ENCODE data around the gene FBXL4.

The FBXL4 gene

GRCh38 chr6:98880486-98880885, 67.3 kb downstream of the FBXL4 start:
- DNase-seq (ENCODE audit: low read depth): no peak

- no peak for DNase-seq (ENCODE audit: low read depth)
These were observed 70.5 kb downstream of the FBXL4 start for GRCh38 chr6:98877250-98877649.

DNA sequence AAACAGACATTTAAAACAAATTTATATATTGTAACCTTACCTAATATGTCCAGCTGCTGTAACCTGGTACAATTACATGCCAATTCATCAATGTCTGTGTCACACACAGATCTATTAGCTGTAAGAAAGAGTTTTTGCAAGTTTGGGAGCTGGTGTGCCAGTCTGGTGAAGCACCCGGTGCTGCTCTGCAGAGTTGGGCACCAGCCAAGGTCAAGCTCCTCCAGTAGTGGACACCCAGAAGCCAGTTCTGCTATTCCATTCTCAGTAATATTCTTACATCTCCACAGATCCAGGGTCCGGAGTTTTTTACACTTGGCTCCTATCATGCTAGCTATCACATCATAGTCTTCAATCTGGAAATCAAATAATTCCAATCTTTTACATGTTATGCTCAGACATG, 72.4 kb downstream of the FBXL4 start:
- no peak for DNase-seq (ENCODE audit: low read depth)

GRCh38 chr6:98871821-98872220, 75.9 kb downstream of the FBXL4 start:
- DNase-seq (ENCODE audit: low read depth): no peak

DNA sequence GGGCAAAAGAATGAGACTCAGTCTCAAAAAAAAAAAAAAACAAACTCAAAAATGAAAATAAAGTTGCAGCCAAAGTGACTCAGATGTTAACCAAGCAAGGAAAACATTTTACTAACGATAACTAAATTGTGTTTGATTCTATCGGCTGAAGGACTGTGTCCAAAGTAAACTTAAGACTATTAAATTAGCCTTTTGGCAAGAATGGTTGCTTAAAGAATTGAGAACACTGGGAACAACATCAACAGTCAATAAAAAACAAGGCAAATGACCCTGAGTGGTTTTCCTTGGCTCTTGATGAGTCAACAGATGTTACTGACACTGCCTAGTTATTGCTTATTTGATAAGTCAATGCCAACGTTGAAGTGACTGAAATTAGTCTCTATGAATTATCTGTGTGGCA, 76.7 kb downstream of the FBXL4 start:
- peak; percentile 37 for DNase-seq (ENCODE audit: low read depth)

DNA sequence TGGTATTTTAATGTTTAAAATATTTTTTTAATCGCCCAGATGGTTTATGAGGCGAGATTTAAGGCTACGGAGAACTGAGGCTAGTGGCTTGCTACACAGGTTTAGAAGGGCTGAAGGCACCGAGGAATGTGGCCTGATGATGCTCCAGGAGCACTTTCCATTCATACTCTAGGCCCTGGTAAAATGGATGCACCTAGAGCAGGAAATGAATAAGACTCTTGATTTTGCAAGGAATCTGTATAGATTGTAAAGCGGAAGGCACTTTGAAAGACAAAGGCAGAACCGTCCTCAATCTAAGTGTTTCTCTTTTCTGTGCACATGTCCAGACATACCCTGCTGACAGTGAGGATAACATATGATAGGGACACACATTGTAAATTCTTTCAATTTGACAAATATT, 83.2 kb downstream of the FBXL4 start:
- DNase-seq (ENCODE audit: low read depth): no peak

GRCh38 chr6:98848539-98849242, 99.1 kb downstream of the FBXL4 start:
- no peak for DNase-seq (ENCODE audit: low read depth)

DNA sequence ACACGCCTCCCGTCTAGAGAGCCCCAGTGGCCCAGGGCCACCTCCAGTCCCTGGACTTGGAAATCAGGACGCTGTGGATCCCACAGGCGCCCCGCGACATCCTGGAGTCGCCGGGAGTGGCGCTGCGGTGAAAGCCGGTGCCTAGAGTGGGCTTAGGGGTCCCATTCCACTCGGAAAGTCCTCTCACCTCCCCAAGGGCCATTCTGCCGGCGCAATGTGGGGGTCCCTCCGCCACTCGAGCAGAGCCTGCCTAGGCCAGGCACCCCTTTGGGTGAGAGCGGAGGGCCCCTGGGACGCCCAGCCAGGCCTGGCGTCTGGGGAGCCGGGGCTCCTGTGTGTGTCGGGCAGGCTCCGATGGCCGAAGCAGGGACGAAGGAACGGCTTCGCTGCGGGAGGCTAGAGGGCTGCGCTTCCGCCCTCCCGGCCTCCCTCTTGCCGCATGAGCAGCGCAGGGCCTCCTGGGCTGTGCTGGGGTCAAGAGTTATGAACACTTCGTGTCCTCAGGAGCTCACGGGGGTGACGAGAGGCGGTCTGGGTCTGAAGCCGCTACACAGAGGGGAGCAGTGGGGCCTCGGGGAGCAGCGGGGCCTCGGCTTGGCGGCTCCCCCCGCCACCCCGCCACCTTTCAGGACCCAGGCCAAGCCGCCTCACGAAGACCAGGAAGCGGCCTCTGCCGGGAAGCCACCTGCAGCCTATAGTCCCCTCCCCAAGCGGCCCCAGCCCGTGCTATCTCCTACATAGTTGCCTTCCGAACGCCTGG, 99.8 kb downstream of the FBXL4 start:
- no peak for DNase-seq (ENCODE audit: low read depth)

GRCh38 chr6:98847416-98847778, 100.3 kb downstream of the FBXL4 start:
- no peak for DNase-seq (ENCODE audit: low read depth)

- no peak for DNase-seq (ENCODE audit: low read depth)
These were observed 101.7 kb downstream of the FBXL4 start for GRCh38 chr6:98846021-98846380.

- peak; percentile 68 for DNase-seq (ENCODE audit: low read depth)
These were observed 102.3 kb downstream of the FBXL4 start for GRCh38 chr6:98845211-98846020.

- no peak for DNase-seq (ENCODE audit: low read depth)
These were observed 103.2 kb downstream of the FBXL4 start for GRCh38 chr6:98844244-98845210.

DNA sequence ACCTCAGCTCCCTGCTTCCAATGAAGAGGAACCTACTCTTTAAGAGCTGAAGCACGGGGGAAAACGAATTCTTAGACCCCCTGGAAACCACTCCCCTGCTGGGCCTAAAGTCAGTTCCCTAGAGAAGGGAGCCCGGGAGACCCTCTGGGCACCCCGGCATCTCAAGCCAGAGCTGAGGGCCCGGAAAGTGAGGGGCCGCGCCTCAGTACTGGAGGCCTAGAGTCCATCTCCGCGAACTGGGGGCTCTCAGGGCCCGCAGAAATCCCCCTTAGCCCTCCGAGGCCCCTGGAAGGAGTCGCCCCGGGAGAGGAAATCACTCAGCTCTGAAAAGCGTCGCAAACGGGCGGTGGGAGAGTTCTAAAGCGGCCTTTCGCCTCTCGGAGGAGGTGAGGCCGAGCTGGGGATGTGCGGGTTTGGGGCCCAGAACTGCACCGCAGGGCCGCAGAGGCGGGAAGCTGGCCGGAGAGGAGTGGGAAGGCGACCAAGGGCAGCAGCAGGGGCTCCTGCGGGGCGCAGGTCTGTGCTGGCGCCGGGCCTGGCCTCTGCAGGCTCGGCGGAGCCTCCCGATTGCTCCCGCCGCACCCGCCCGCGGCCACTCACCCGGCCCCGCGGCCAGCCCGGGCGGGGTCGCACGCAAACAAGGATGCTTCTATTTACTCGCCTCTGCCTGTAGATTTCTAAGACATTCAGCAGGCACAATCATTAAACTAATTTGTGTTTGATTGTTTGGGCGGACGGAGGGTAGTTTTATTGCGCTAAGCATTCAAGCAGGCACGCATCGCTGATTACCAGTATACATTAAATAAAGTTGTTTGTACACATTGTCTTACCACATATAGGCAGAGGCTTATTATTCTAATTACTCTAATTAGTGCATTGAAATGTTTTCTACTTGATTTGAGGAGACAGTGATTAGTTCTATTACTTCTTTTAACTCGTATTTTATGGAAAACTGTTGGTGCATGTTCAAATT, 104.2 kb downstream of the FBXL4 start:
- DNase-seq (ENCODE audit: low read depth): no peak

DNA sequence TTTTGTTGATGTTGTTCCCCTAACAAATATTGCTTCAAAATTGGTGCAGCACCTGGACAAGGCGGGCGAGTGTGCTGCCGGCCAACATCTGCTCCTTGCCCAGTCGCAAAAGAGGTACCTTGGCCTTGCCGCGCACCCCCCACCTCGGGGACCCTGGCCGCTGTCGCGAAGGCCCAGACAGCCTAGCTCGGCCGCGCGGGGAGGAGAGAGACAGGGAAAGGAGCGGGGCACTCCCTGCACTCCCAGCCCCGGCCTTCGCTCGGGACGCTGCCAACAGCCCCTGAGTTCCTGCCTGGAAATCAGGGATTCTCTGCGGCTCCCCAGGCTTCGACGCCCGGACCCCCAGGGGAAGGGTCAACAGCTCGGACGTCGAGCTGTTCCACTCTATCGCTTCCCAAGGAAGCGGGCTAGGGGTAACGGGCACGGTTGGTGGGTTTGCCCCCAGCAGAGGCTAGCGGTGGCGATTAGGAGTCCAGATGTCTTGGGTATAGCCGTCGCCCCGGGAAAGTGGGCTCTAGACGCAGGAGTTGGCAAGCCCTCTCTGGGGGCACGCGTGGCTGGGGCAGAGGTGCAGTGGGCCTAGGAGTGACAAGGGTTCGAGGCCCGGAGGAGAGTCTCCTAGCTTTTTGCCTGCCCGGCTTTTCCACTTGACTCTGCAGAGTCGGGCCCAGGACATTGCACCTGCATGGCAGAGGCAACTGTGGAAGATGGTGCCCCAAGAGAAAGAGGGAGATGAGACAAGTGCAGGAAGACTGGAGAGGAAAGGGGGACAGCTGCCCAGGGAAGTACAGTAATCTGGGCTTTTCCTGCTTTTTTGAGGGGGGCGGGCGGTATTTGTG, 105.2 kb downstream of the FBXL4 start:
- DNase-seq (ENCODE audit: low read depth): no peak

DNA sequence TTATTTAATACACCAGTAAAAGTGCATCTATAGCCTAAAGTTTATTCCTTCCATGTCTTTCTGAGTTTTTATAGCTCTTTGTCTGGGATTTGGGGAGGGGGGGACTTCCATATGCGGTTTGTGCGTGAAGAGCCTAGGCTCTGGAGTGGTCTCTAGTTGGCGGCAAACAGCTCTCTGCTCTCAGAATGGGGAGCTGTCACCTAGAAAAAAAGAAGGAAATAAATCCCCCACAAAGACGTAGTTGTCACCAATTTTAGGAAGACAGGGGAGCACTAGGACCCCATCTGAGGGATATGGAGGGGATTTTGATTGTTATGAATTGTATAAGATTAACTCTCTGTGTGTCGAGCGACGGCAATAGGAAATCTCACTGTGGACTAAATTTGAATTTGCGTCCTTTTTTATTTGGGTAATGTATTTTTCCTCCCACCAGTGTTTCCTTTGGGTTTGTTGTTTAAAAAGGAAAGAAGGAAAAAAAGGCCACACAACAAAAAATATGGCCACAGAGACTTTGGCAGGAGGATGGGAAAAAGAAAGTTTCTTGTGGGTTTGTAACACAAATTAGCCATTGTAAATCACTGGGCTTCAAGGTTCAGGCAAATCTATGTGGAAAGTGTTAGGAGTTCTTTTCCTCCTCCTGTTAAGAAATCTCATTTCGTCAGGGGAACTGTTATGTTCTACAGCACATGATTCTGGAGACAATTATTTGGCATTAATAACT, 106.0 kb downstream of the FBXL4 start:
- DNase-seq (ENCODE audit: low read depth): no peak

DNA sequence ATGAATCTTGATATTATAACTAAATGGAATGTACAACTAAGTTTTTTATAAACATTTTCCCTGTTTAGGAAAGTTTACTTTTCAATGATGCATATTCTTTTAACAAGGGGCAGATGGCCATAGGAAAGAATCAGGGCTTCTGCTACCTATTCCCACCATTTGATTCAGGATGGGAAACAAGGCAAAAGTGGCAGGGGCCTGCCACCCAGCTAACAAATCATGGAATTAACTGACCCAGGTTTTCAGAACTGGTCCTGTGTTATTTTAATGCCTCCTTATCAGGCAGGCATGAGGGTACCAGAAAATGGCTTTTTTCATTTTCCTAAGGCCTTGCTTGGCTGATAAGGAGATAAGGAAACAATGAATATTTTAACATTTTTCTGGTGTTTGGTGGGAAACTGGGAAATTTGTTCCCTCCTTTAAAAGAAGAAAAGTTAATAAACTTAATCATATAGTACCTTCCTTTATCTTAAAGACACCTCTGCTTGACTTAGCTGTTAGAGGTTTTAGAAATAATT, 106.7 kb downstream of the FBXL4 start:
- no peak for DNase-seq (ENCODE audit: low read depth)

- no peak for DNase-seq (ENCODE audit: low read depth)
These were observed 107.4 kb downstream of the FBXL4 start for GRCh38 chr6:98840385-98840784.

GRCh38 chr6:98839781-98840361, 107.9 kb downstream of the FBXL4 start:
- DNase-seq (ENCODE audit: low read depth): no peak

Data from fibroblast of gingiva (primary cell).